GM18511 (cell line): Measurements from ENCODE around the gene TSPAN9.

Experiments
- ATAC-seq: cut with Tn5 transposase; IDR thresholded peaks from one replicate; pipeline ENCODE4 v1.9.1; 2021; ENCODE audit warnings: mild to moderate bottlenecking, moderate library complexity; ENCODE audit not compliant: unreplicated experiment

Gene TSPAN9

GRCh38 chr12:3179731-3180130, 102.6 kb downstream of the TSPAN9 start:
- ATAC-seq = no peak

- no peak for ATAC-seq
Observed at GRCh38 chr12:3182426-3182825, 105.2 kb downstream of the TSPAN9 start.

GRCh38 chr12:3184485-3184884, 107.3 kb downstream of the TSPAN9 start:
- ATAC-seq = no peak

- no peak for ATAC-seq
Observed at GRCh38 chr12:3185260-3185870, 108.2 kb downstream of the TSPAN9 start.

GRCh38 chr12:3186546-3187215, 109.5 kb downstream of the TSPAN9 start:
- ATAC-seq = peak; percentile 73

GRCh38 chr12:3187846-3188770, 110.9 kb downstream of the TSPAN9 start:
- ATAC-seq = no peak

- ATAC-seq = no peak
Observed at GRCh38 chr12:3189282-3189681, 112.1 kb downstream of the TSPAN9 start.

- ATAC-seq = no peak
Observed at GRCh38 chr12:3190101-3190500, 112.9 kb downstream of the TSPAN9 start.

GRCh38 chr12:3191450-3191849, 114.3 kb downstream of the TSPAN9 start:
- ATAC-seq = no peak

- ATAC-seq = no peak
Observed at GRCh38 chr12:3192221-3192620, 115.0 kb downstream of the TSPAN9 start.

GRCh38 chr12:3193131-3193530, 116.0 kb downstream of the TSPAN9 start:
- ATAC-seq = no peak

GRCh38 chr12:3193755-3194154, 116.6 kb downstream of the TSPAN9 start:
- ATAC-seq = no peak

GRCh38 chr12:3195337-3195736, 118.2 kb downstream of the TSPAN9 start:
- no peak for ATAC-seq

- no peak for ATAC-seq
Observed at GRCh38 chr12:3195859-3196483, 118.8 kb downstream of the TSPAN9 start.

- no peak for ATAC-seq
Observed at GRCh38 chr12:3196488-3196887, 119.3 kb downstream of the TSPAN9 start.

- ATAC-seq = no peak
Observed at GRCh38 chr12:3197131-3197818, 120.1 kb downstream of the TSPAN9 start.

GRCh38 chr12:3199551-3200031, 122.4 kb downstream of the TSPAN9 start:
- no peak for ATAC-seq

GRCh38 chr12:3200032-3200617, 122.9 kb downstream of the TSPAN9 start:
- ATAC-seq = no peak

- ATAC-seq = no peak
Observed at GRCh38 chr12:3200814-3201233, 123.6 kb downstream of the TSPAN9 start.
